Islet precursor cell (in vitro differentiated cells): ENCODE data around the gene HJURP.
"Not testable (repeated sequence)": the region's sequence is repeated elsewhere in the genome, so short reads cannot be mapped to it uniquely, and the experiment has no call there.

Source experiments
- DNase-seq: peaks from one replicate; pipeline ENCODE4 v3.0.0-alpha.2; 2018

Gene HJURP

GRCh38 chr2:233854241-233854981, at the start of gene HJURP:
Gene HJURP (minus strand): TSS chr2:233854535. CDS start chr2:233854500, 35 bp downstream.
- peak; percentile 98 for DNase-seq

- DNase-seq: no peak
These were observed 47.5 kb upstream of the HJURP start for GRCh38 chr2:233901884-233902283.

GRCh38 chr2:233901367-233901766, 47.0 kb upstream of the HJURP start:
- DNase-seq: no peak

GRCh38 chr2:233896253-233896652, 41.9 kb upstream of the HJURP start:
- DNase-seq: not testable (repeated sequence)

- no peak for DNase-seq
These were observed 38.5 kb upstream of the HJURP start for GRCh38 chr2:233892793-233893192.

GRCh38 chr2:233882353-233882752, 28.0 kb upstream of the HJURP start:
- no peak for DNase-seq

GRCh38 chr2:233872125-233872524, 17.8 kb upstream of the HJURP start:
- DNase-seq: not testable (repeated sequence)

GRCh38 chr2:233871432-233871831, 17.1 kb upstream of the HJURP start:
- no peak for DNase-seq

- DNase-seq: no peak
These were observed 13.7 kb upstream of the HJURP start, which contains the start of gene MSL3B for GRCh38 chr2:233867993-233868532. Gene MSL3B (minus strand): TSS chr2:233868386.

- DNase-seq: no peak
These were observed 12.1 kb upstream of the HJURP start for GRCh38 chr2:233866479-233866878.

GRCh38 chr2:233865838-233866237, 11.5 kb upstream of the HJURP start:
- DNase-seq: no peak

GRCh38 chr2:233862261-233862768, 8.0 kb upstream of the HJURP start:
- no peak for DNase-seq

- DNase-seq: no peak
These were observed 4.0 kb upstream of the HJURP start for GRCh38 chr2:233858331-233858730.

- no peak for DNase-seq
These were observed 3.3 kb upstream of the HJURP start for GRCh38 chr2:233857511-233858141.

- DNase-seq: no peak
These were observed 1.8 kb upstream of the HJURP start for GRCh38 chr2:233856184-233856583.

- no peak for DNase-seq
These were observed 1.0 kb upstream of the HJURP start for GRCh38 chr2:233855345-233855744.

- DNase-seq: no peak
These were observed 473 bp downstream of the HJURP start for GRCh38 chr2:233853883-233854240.

- no peak for DNase-seq
These were observed 982 bp downstream of the HJURP start for GRCh38 chr2:233853353-233853752.

- DNase-seq: no peak
These were observed 2.3 kb downstream of the HJURP start for GRCh38 chr2:233852056-233852455.

GRCh38 chr2:233851169-233851568, 3.2 kb downstream of the HJURP start:
- DNase-seq: no peak

GRCh38 chr2:233850745-233851144, 3.6 kb downstream of the HJURP start:
- DNase-seq: no peak

GRCh38 chr2:233849607-233850271, 4.6 kb downstream of the HJURP start:
- DNase-seq: no peak

GRCh38 chr2:233848276-233848675, 6.1 kb downstream of the HJURP start:
- no peak for DNase-seq
